ENCODE results near the gene NME5. TPM values are rescaled to one million over a fixed set of nuclear protein-coding genes. Genes with fewer than 3 reads are reported as not detected.

NME5 gene
- total RNA-seq, 1 donor from 2014 or later: 0.82 TPM

DNA sequence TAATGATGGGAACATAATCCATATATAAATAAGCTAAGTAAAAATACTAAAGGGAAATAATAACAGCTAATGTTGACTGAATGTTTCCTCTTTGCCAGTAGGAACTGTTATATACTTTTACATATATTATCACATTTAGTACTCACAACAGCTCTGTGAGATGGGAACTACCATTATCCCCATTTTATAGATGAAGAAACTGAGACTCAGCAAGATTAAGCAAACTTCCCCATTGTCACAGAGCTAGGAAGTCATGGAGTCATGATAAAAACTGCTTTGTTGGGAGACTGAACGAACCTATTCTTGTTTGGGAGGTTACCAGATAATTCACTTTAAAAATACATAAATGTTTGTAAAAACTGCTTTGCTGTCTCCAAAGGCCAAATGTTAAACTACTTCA is 32.0 kb downstream of the NME5 start:
- Mint-ChIP-seq H3K9me3 (ENCODE audit: unreplicated experiment) (no peaks in the 10 kb centered on the region), H3K4me3 (ENCODE audit: unreplicated experiment) (no peak overlapping the region), H3K4me1 (ENCODE audit: unreplicated experiment) (peaks cover 4% of the 10 kb centered on the region), H3K27ac (ENCODE audit: unreplicated experiment) (no peak overlapping the region), H3K36me3 (ENCODE audit: low read depth, unreplicated experiment) (no peaks in the 10 kb centered on the region), H3K27me3 (ENCODE audit: unreplicated experiment) (no peaks in the 10 kb centered on the region)
- TF ChIP-seq, protein P1, sequence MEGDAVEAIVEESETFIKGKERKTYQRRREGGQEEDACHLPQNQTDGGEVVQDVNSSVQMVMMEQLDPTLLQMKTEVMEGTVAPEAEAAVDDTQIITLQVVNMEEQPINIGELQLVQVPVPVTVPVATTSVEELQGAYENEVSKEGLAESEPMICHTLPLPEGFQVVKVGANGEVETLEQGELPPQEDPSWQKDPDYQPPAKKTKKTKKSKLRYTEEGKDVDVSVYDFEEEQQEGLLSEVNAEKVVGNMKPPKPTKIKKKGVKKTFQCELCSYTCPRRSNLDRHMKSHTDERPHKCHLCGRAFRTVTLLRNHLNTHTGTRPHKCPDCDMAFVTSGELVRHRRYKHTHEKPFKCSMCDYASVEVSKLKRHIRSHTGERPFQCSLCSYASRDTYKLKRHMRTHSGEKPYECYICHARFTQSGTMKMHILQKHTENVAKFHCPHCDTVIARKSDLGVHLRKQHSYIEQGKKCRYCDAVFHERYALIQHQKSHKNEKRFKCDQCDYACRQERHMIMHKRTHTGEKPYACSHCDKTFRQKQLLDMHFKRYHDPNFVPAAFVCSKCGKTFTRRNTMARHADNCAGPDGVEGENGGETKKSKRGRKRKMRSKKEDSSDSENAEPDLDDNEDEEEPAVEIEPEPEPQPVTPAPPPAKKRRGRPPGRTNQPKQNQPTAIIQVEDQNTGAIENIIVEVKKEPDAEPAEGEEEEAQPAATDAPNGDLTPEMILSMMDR (IDR thresholded peaks at IDR 0.05; ENCODE audit: unreplicated experiment): no peak
- DNase-seq (ENCODE audit: low spot score): no peak

DNA sequence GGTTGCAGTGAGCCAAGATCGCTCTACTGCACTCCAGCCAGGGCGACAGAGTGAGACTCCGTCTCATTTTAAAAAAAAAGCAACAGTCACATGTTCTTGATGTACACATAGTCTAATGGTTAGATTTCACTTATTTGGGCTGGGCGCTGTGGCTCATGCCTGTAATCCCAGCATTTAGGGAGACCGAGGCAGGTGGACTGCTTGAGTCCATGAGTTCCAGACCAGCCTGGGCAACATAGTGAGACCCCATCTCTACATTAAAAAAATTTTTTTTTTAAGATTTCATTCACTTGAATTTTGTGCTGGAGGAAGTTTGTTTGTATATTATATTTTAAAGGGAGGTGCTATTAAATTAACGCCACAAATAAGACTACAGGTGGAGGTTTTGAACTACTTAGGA is 33.5 kb downstream of the NME5 start:
- H3K27me3 Mint-ChIP-seq (ENCODE audit: unreplicated experiment): no peaks in the 10 kb centered on the region
- H3K27ac Mint-ChIP-seq (ENCODE audit: unreplicated experiment): no peak overlapping the region
- peaks cover 4% of the 10 kb centered on the region for H3K4me1 Mint-ChIP-seq (ENCODE audit: unreplicated experiment)
- TF ChIP-seq, protein P1 (IDR thresholded peaks at IDR 0.05; ENCODE audit: unreplicated experiment): no peak
- no peaks in the 10 kb centered on the region for H3K9me3 Mint-ChIP-seq (ENCODE audit: unreplicated experiment)
- no peaks in the 10 kb centered on the region for H3K36me3 Mint-ChIP-seq (ENCODE audit: low read depth, unreplicated experiment)
- no peak overlapping the region for H3K4me3 Mint-ChIP-seq (ENCODE audit: unreplicated experiment)
- no peak for DNase-seq (ENCODE audit: low spot score)

DNA sequence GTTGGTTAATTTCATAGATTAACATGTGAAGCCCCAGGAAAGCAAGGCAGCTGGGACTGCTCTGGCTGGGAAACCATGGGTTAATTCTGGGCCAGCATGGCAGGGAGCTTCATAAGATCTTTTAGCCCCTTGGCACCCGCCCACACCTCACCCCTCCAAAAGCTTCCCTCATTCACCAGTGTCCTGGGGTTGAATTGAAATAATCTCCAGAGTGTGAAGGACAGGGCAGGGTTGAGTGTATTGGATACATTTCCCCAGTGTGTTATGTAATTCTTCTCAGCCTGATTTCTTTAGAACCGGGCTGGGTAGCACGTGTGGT is 36.0 kb downstream of the NME5 start:
- H3K27ac Mint-ChIP-seq (ENCODE audit: unreplicated experiment): no peak overlapping the region
- no peaks in the 10 kb centered on the region for H3K36me3 Mint-ChIP-seq (ENCODE audit: low read depth, unreplicated experiment)
- H3K9me3 Mint-ChIP-seq (ENCODE audit: unreplicated experiment): no peaks in the 10 kb centered on the region
- no peak for DNase-seq (ENCODE audit: low spot score)
- H3K4me1 Mint-ChIP-seq (ENCODE audit: unreplicated experiment): no peaks in the 10 kb centered on the region
- H3K27me3 Mint-ChIP-seq (ENCODE audit: unreplicated experiment): peaks cover 2% of the 10 kb centered on the region
- TF ChIP-seq, protein P1 (IDR thresholded peaks at IDR 0.05; ENCODE audit: unreplicated experiment): no peak
- H3K4me3 Mint-ChIP-seq (ENCODE audit: unreplicated experiment): no peak overlapping the region

DNA sequence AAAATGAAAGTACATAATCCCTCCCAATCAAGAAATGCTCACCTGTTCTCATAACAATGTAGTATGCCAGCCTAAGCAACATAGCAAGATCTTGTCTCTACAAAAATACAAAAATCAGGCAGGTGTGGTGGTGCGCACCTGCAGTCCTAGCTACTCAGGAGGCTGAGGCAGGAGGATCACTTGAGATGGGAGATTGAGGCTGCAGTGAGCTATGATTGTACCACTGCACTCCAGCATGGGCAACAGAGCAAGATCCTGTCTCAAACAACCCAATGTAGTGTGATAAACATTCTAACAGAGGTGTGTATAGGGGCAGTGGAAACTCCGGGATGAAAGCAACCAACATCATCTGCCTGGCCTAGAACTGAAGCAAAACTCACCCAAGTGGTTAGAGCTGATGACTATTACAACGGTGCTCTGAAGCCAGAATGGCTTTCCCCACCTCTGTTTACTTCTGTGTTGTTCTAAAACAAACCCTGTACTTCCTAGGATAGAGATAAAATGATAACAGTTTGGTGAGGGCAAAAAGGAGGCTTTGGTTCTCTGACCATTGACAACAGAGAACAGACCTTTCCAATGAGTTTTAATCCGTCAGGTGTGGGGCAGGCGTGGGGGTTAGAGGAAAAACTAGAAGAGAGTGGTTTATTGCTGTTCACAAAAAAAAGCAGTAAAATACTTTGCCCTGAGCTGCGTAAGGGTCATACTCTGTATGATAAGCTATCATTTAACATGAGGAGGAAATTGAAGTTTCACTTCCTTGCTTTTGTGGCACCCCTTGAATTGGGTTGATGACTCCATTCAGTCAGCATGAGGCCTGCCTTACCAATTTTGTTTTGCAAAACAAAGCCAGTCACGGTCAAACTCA is 36.5 kb downstream of the NME5 start:
- peaks cover 2% of the 10 kb centered on the region for H3K27me3 Mint-ChIP-seq (ENCODE audit: unreplicated experiment)
- TF ChIP-seq, protein P1 (IDR thresholded peaks at IDR 0.05; ENCODE audit: unreplicated experiment): no peak
- DNase-seq (ENCODE audit: low spot score): no peak
- H3K4me1 Mint-ChIP-seq (ENCODE audit: unreplicated experiment): no peaks in the 10 kb centered on the region
- H3K36me3 Mint-ChIP-seq (ENCODE audit: low read depth, unreplicated experiment): no peaks in the 10 kb centered on the region
- no peaks in the 10 kb centered on the region for H3K9me3 Mint-ChIP-seq (ENCODE audit: unreplicated experiment)
- no peak overlapping the region for H3K4me3 Mint-ChIP-seq (ENCODE audit: unreplicated experiment)
- H3K27ac Mint-ChIP-seq (ENCODE audit: unreplicated experiment): no peak overlapping the region

DNA sequence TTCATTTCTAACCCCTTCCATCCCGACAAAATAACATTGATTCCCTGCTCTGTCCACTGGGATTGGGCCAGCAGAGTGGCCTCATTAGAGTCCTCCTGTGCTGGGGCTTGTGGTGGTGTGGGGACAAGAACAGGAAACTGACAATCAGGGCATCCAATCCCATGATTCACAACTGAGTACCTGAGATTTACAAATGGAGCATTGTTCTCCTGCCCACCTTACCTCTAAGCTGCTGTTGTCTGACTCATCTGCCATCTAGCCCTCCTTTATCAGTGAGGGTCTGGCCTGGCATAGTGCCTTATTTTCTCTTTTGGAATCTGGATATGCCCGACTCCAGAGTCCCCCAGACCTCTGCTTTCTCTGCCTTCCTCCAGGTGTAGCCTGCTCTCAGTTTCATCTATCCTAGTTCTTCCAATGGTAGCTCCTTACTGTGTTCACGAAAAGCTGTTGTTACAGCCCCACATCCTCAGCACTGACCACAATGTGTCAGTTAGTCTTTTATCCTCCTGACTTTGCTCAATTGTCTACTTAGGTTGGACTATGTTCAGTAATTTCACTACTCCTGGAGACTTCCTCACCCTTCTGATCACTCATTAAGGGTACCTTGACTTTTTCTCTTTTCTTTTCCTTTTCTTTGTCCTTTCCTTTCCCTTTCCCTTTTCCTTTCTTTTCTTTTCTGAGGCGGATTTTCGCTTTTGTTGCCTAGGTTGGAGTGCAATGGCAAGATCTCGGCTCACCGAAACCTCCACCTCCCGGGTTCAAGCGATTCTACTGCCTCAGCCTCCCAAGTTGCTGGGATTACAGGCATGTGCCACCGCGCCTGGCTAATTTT is 42.0 kb downstream of the NME5 start:
- peaks cover 9% of the 10 kb centered on the region for H3K27me3 Mint-ChIP-seq (ENCODE audit: unreplicated experiment)

More for the DNA sequence above, 42.0 kb downstream of the NME5 start:
- DNase-seq (ENCODE audit: low spot score): no peak
- no peak overlapping the region for H3K4me3 Mint-ChIP-seq (ENCODE audit: unreplicated experiment)
- TF ChIP-seq, protein P1 (IDR thresholded peaks at IDR 0.05; ENCODE audit: unreplicated experiment): no peak
- H3K9me3 Mint-ChIP-seq (ENCODE audit: unreplicated experiment): no peaks in the 10 kb centered on the region
- peaks cover 42% of the 10 kb centered on the region for H3K4me1 Mint-ChIP-seq (ENCODE audit: unreplicated experiment)
- no peaks in the 10 kb centered on the region for H3K36me3 Mint-ChIP-seq (ENCODE audit: low read depth, unreplicated experiment)
- no peak overlapping the region for H3K27ac Mint-ChIP-seq (ENCODE audit: unreplicated experiment)

Measured in endothelial cell (in vitro differentiated cells).